Daoy (cell line): ENCODE measurements around the gene TOR1A. TPM values are rescaled to one million over a fixed set of nuclear protein-coding genes. Genes with fewer than 3 reads are reported as not detected.
"Not testable (repeated sequence)": the region's sequence is repeated elsewhere in the genome, so short reads cannot be mapped to it uniquely, and the experiment has no call there.

Source experiments
- DNase-seq: peaks from one replicate; pipeline ENCODE4 v3.0.0-alpha.2; 2015; ENCODE audit warnings: low read depth
- total RNA-seq: library from RNA; depleted of rRNA; stranded (reverse); fragments of >200 nt; shearing (Covaris generic); gene quantifications from 2 replicates; pipeline ENCODE4 v1.2.3, GENCODE V29; 2014

Gene TOR1A
- total RNA-seq, 1 experiment from 2014 or later, result 31.8 TPM

- DNase-seq, result peak; percentile 37
Observed at GRCh38 chr9:129783516-129784361, 40.2 kb downstream of the TOR1A start.

GRCh38 chr9:129781981-129782380, 42.0 kb downstream of the TOR1A start:
- no peak for DNase-seq

- no peak for DNase-seq
Observed at GRCh38 chr9:129781131-129781530, 42.8 kb downstream of the TOR1A start.

DNA sequence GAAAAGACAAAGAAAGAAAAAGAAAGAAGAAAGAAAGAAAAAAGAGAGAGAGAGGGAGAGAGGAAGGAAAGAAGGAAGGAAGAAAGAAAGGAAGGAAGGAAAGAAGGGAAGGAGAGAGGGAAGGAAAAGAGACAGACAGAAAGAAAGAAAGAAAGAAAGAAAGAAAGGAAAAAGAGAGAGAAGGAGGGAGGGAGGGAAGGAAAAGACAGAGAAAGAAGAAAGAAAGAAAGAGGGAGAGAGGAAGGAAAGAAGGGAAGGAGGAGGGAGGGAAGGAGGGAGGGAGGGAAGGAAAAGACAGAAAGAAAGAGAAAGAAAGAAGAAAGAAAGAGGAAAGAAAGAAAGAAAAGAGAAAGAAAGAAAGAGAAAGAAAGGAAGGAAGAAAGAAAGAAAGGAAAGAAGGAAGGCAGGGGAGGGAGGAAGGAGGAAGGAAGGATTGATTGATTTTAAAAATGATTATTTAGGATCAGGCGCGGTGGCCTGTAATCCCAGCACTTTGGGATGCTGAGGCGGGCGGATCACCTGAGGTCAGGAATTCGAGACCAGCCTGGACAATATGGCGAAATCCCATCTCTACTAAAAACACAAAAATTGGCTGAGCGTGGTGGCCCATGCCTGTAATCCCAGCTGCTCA, 44.3 kb downstream of the TOR1A start:
- no peak for DNase-seq

GRCh38 chr9:129778469-129778868, 45.5 kb downstream of the TOR1A start:
- DNase-seq, result no peak

- peak; percentile 6 for DNase-seq
Observed at GRCh38 chr9:129777769-129778130, 46.2 kb downstream of the TOR1A start.

DNA sequence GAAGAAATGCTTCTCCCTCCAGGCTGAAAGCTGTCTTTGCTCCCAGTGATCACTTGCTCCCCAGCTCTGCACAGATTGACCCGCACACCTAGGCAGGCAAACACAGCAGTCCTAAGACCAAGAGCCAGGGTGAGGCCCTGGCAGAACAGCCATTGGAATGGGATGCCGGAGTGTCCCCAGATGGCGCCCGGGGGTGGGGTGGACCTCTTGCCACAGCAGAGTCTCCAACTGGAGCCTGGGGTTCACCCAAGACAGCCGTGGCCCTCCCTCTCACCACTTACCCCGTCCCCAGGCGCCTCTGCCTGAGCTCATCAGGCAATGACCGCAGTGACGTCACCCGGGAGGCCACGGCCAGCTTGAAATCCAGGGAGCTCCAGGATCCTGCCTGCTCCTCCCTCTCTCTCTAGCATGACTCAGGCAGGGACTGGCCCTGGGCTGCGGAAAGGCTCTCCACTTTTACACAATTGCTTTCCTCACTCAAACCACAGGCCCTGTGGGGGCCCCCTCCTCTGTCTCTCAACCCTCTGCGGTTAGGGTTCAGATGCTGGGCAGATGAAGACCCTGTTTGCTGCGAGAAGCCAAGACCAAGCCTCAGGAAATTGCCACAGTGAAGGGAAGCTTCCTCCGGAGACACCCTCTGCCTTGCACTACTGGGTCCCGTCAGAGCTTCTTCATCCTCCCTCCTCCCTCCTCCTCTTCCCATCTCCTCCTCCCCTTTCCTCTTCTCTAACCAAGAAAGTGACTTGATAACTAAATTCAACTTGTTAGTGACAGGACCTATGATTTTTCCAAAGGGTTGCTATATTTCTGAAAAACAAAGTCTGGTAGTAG, 46.8 kb downstream of the TOR1A start:
- DNase-seq, result peak; percentile 96

DNA sequence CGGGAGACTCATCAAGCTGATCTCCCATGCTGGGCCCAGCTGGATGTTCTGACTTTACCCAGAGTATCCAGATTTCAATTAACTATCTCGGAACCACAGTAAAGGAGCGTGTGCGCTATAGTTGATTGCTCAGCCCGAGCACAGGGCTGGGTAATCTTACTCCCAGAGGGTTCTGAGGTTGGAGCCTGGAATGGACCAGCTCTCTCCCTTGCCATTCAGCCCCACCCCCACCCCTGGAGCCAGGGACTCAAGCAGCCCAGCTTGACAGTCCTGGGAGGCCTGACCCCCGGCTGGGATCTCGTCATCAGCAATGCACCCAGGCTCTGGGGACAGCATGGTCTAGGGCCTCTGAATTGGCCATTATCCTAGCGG, 47.4 kb downstream of the TOR1A start:
- DNase-seq, result peak; percentile 29

- not testable (repeated sequence) for DNase-seq
Observed at GRCh38 chr9:129776096-129776495, 47.8 kb downstream of the TOR1A start.

- DNase-seq, result no peak
Observed at GRCh38 chr9:129775448-129775798, 48.5 kb downstream of the TOR1A start.

DNA sequence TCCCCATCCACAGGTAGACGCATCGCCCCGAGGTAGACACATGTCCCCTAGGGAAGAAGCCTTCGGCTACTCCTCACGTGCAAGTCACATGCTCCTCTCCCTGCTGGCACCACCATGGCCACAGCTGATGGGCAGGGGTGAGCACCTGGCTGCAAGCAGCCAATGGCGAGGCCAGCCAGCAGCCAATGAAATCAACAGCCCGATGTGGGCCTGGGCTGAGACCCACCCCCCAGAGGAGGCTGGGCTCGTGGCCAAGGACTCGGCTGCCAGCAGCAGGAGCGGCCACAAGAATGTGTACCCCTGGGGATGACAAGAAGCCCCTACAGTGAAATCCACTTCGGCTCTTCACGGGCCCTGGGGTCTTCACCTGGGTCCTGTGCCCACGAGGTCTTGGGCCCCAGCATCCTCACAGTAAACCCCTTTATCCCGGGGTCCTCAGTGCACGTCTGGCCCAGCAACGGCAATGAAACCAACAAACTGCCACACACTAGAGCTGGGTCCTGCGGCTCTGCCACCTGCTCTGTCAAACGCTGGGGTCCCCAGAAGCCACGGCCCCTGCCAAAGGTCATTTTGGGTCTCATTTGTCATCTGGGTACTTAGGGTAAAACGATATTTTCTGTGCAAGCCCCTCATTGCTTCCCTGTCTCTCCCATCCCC, 49.0 kb downstream of the TOR1A start:
- no peak for DNase-seq

GRCh38 chr9:129773262-129774048, 50.5 kb downstream of the TOR1A start:
- peak; percentile 55 for DNase-seq

- no peak for DNase-seq
Observed at GRCh38 chr9:129770741-129771140, 53.2 kb downstream of the TOR1A start.

DNA sequence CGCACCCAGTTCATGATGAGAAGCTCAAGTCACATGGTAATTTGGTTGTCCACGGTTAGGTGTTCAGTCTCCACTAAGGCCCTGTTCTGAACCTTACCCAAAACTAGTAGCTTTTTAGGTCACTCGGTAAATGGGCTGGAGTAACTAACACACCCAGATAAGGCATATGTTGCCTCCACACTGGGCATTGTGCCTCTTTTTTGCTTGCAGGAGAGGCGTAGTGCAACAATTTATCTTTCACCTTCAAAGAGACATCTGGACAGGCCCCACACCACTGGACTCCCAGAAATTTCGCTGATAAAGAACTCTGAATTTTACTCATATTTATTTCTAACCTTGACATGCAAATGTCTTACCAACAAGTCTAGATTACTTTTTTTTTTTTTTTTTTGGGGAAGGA, 54.3 kb downstream of the TOR1A start:
- DNase-seq, result no peak

GRCh38 chr9:129768486-129768885, 55.5 kb downstream of the TOR1A start:
- no peak for DNase-seq

DNA sequence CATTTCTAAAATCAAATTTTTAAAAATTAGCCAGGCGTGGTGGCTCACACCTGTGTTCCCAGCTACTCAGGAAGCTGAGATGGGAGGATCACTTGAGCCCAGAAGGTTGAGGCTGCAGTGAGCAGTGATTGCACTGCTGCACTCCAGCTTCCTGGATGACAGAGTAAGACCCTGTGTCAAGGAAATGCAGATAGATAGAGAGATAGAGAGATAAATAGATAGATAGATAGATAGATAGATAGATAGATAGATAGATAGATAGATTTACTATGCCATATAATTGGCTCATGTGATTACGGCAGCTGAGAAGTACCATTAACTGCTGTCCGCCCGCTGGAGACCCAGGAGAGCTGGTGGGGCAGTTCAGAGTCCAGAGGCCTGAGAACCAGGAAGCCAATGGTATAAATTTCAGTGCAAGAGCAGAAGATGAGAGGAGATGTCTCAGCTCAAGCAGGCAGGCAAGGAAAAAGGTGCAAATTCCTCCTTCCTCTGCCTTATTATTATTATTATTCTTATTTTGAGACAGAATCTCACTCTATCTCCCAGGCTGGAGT, 58.1 kb downstream of the TOR1A start:
- DNase-seq, result no peak

DNA sequence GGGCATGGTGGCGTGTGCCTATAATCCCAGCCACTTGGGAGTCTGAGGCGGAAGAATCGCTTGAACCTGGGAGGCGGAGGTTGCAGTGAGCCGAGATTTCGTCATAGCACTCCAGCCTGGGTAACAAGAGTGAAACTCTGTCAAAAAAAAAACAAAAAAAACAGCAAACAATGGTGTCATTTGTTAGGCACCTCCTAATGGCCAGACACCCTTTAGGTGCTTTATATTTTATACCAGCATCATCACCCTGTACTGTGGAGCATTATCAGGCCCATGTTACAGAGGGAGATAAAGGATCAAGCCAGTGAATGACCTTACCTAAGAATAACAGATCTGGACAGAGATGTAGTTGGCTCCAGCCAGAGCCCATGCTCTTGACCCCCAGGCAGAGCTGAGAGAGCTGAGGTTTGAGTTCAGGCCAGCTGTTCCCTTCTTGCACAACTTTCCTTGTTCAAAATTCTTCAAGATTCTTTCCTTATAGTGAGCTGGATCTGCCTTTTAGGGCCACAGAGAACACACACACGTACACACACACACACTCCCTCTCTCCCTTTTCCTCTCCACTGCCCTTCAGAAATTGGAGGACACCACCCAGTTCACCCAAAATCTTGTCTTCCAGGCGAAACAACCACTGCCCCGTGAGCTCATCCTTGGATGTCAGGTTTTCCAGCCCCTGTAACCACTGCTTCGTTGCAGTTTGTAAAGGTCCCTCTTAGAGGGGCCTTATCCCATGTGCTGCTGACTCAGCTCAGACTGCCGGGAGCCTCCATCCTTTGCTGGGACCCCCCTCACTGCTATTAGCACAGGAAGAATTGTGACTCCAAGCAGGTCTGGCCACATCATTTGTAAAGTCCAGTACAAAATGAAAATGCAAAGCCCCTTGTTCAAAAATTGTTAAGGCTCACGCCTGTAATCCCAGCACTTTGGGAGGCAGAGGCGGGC, 60.7 kb downstream of the TOR1A start:
- DNase-seq, result no peak
